Measurements from ENCODE around the gene SMURF1.

GRCh38 chr7:99070361-99070760, 73.5 kb downstream of the SMURF1 start:
- no peak for TF ChIP-seq POLR2AphosphoS5 (IDR thresholded peaks at IDR 0.05; ENCODE audit: low read depth, low read length)
- TF ChIP-seq POLR2A (IDR thresholded peaks at IDR 0.05; ENCODE audit: low read depth, low read length): no peak
